OCI-LY1 (cell line): ENCODE results near the gene ATN1.

Experiments
- H2AFZ ChIP-seq: fragments of 200-600 bp; sonication (generic), shearing (Covaris generic); 2 replicates; pipeline ENCODE4 v1.6.0; 2014; ENCODE audit warnings: antibody characterized with exemption, mild to moderate bottlenecking, low read length
- H3F3A ChIP-seq: fragments of 200-600 bp; sonication (generic), shearing (Covaris generic); 2 replicates; pipeline ENCODE4 v1.6.0; 2014; ENCODE audit warnings: mild to moderate bottlenecking, antibody characterized with exemption, low read length, moderate library complexity; ENCODE audit not compliant: insufficient read depth
- H3K27ac ChIP-seq: fragments of 200-600 bp; sonication (generic); 2 replicates; pipeline ENCODE4 v1.5.1; 2014; ENCODE audit warnings: low read length, mixed run types, mild to moderate bottlenecking, low read depth; ENCODE audit not compliant: poor library complexity, severe bottlenecking
- H3K27me3 ChIP-seq: fragments of 200-600 bp; sonication (generic); 2 replicates; pipeline ENCODE4 v1.6.0; 2014; ENCODE audit warnings: antibody characterized with exemption, mild to moderate bottlenecking, low read length, moderate library complexity; ENCODE audit not compliant: insufficient read depth
- H3K36me3 ChIP-seq: fragments of 200-600 bp; sonication (generic); 2 replicates; pipeline ENCODE4 v1.6.1; 2014; ENCODE audit warnings: mild to moderate bottlenecking, antibody characterized with exemption, low read length, moderate library complexity, mixed read lengths; ENCODE audit not compliant: insufficient read depth
- H3K4me1 ChIP-seq: fragments of 200-600 bp; sonication (generic); 2 replicates; pipeline ENCODE4 v1.5.1; 2014; ENCODE audit warnings: mild to moderate bottlenecking, low read length, moderate library complexity; ENCODE audit not compliant: insufficient read depth, severe bottlenecking
- H3K4me2 ChIP-seq: fragments of 200-600 bp; sonication (generic), shearing (Covaris generic); 2 replicates; pipeline ENCODE4 v1.6.1; 2014; ENCODE audit warnings: low read length
- H3K4me3 ChIP-seq: fragments of 200-600 bp; sonication (generic); 2 replicates; pipeline ENCODE4 v1.5.1; 2014; ENCODE audit warnings: low read length, low read depth, mild to moderate bottlenecking, mixed read lengths; ENCODE audit not compliant: poor library complexity, severe bottlenecking
- H3K79me2 ChIP-seq: fragments of 200-600 bp; shearing (Covaris generic); 2 replicates; pipeline ENCODE4 v1.6.1; 2016; ENCODE audit warnings: mixed run types, low read length, mixed read lengths; ENCODE audit not compliant: insufficient read depth
- H3K9ac ChIP-seq: fragments of 200-600 bp; sonication (generic), shearing (Covaris generic); 2 replicates; pipeline ENCODE4 v1.6.1; 2014; ENCODE audit warnings: mild to moderate bottlenecking, low read length, mixed read lengths
- H3K9me2 ChIP-seq: fragments of 200-600 bp; sonication (generic), shearing (Covaris generic); 2 replicates; pipeline ENCODE4 v1.6.1; 2014; ENCODE audit warnings: low read depth, mild to moderate bottlenecking, low read length, mixed read lengths
- H3K9me3 ChIP-seq: fragments of 200-600 bp; shearing (Covaris generic); 2 replicates; pipeline ENCODE4 v1.6.1; 2014; ENCODE audit warnings: low read length, mixed read lengths
- H4K20me1 ChIP-seq: fragments of 200-600 bp; sonication (generic), shearing (Covaris generic); 2 replicates; pipeline ENCODE4 v1.6.0; 2016; ENCODE audit warnings: mild to moderate bottlenecking, low read length; ENCODE audit not compliant: insufficient read depth
- EZH2 ChIP-seq: fragments of 200-600 bp; sonication (generic), shearing (Covaris generic); IDR thresholded peaks from 2 replicates; pipeline ENCODE4 v1.8.0; 2017; ENCODE audit warnings: borderline replicate concordance, mixed run types, mild to moderate bottlenecking, antibody characterized with exemption, low read length, moderate library complexity, mixed read lengths
- TF ChIP-seq, protein P1 (sequence below): fragments of 200-600 bp; sonication (generic), shearing (Covaris generic); IDR thresholded peaks from 2 replicates; pipeline ENCODE4 v1.5.1; 2017; ENCODE audit warnings: mild to moderate bottlenecking, antibody characterized with exemption, low read length, moderate library complexity, mixed read lengths

Gene ATN1

GRCh38 chr12:6946920-6947374 is 19.2 kb downstream of the ATN1 start:
- H3K9ac ChIP-seq = no peak overlapping the region
- TF ChIP-seq, protein P1, sequence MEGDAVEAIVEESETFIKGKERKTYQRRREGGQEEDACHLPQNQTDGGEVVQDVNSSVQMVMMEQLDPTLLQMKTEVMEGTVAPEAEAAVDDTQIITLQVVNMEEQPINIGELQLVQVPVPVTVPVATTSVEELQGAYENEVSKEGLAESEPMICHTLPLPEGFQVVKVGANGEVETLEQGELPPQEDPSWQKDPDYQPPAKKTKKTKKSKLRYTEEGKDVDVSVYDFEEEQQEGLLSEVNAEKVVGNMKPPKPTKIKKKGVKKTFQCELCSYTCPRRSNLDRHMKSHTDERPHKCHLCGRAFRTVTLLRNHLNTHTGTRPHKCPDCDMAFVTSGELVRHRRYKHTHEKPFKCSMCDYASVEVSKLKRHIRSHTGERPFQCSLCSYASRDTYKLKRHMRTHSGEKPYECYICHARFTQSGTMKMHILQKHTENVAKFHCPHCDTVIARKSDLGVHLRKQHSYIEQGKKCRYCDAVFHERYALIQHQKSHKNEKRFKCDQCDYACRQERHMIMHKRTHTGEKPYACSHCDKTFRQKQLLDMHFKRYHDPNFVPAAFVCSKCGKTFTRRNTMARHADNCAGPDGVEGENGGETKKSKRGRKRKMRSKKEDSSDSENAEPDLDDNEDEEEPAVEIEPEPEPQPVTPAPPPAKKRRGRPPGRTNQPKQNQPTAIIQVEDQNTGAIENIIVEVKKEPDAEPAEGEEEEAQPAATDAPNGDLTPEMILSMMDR = no peak
- no peak for TF ChIP-seq EZH2
- H3K36me3 ChIP-seq = no peaks in the 10 kb centered on the region
- H3K9me3 ChIP-seq = no peaks in the 10 kb centered on the region
- H3F3A ChIP-seq = no peaks in the 10 kb centered on the region
- H3K4me2 ChIP-seq = peak overlapping the region; percentile 91; the same call in 1 of the 2 replicates
- no peaks in the 10 kb centered on the region for H3K79me2 ChIP-seq
- no peaks in the 10 kb centered on the region for H4K20me1 ChIP-seq
- peak overlapping the region; percentile 91 for H3K27ac ChIP-seq
- no peak overlapping the region for H2AFZ ChIP-seq
- peak overlapping the region; percentile 71 for H3K4me3 ChIP-seq
- peaks cover 54% of the 10 kb centered on the region for H3K4me1 ChIP-seq
- H3K9me2 ChIP-seq = no peaks in the 10 kb centered on the region
- H3K27me3 ChIP-seq = no peaks in the 10 kb centered on the region

GRCh38 chr12:6947615-6948014 is 19.9 kb downstream of the ATN1 start:
- Histone ChIP-seq H2AFZ (no peak overlapping the region), H3K36me3 (no peaks in the 10 kb centered on the region), H3F3A (no peaks in the 10 kb centered on the region), H3K9me3 (no peaks in the 10 kb centered on the region), H3K9ac (no peak overlapping the region), H3K27ac (no peak overlapping the region), H3K79me2 (no peaks in the 10 kb centered on the region), H3K4me1 (peaks cover 61% of the 10 kb centered on the region), H3K4me2 (no peak overlapping the region), H3K27me3 (no peaks in the 10 kb centered on the region), H4K20me1 (no peaks in the 10 kb centered on the region), H3K9me2 (no peaks in the 10 kb centered on the region), H3K4me3 (no peak overlapping the region)
- TF ChIP-seq, protein P1 = no peak
- no peak for TF ChIP-seq EZH2

GRCh38 chr12:6948873-6949594 is 21.3 kb downstream of the ATN1 start:
- no peaks in the 10 kb centered on the region for H3K27me3 ChIP-seq
- H3K36me3 ChIP-seq = no peaks in the 10 kb centered on the region
- no peaks in the 10 kb centered on the region for H3K79me2 ChIP-seq
- no peak overlapping the region for H2AFZ ChIP-seq
- TF ChIP-seq, protein P1 = no peak
- TF ChIP-seq EZH2 = no peak
- peaks cover 64% of the 10 kb centered on the region for H3K4me1 ChIP-seq
- H3K9me3 ChIP-seq = no peaks in the 10 kb centered on the region
- H3F3A ChIP-seq = no peaks in the 10 kb centered on the region
- no peak overlapping the region for H3K27ac ChIP-seq
- no peak overlapping the region for H3K4me3 ChIP-seq
- no peaks in the 10 kb centered on the region for H4K20me1 ChIP-seq
- no peak overlapping the region for H3K4me2 ChIP-seq
- H3K9me2 ChIP-seq = no peaks in the 10 kb centered on the region
- no peak overlapping the region for H3K9ac ChIP-seq
